Muscle layer of colon (tissue), 2 donors: ENCODE data around the gene TRIM66.

Experiments used
- H3K27ac ChIP-seq: one replicate; pipeline ENCODE4 v1.7.0; 2013; ENCODE audit warnings: low read depth, mild to moderate bottlenecking, low read length, moderate library complexity
- H3K27me3 ChIP-seq, 2 donors: one replicate each; pipeline ENCODE4 v1.7.0; 2013; ENCODE audit warnings: low read length in 2 of 2, mild to moderate bottlenecking in 2 of 2; ENCODE audit not compliant: insufficient read depth in 2 of 2, control insufficient read depth in 1 of 2
- H3K36me3 ChIP-seq: one replicate; pipeline ENCODE4 v1.7.0; 2013; ENCODE audit warnings: mild to moderate bottlenecking, low read length; ENCODE audit not compliant: insufficient read depth
- H3K4me1 ChIP-seq: one replicate; pipeline ENCODE4 v1.7.0; 2013; ENCODE audit warnings: mild to moderate bottlenecking, low read length; ENCODE audit not compliant: insufficient read depth
- H3K4me3 ChIP-seq, 2 donors: one replicate each; pipeline ENCODE4 v1.7.0; 2013; ENCODE audit warnings: low read length in 2 of 2, low read depth in 1 of 2, mild to moderate bottlenecking in 1 of 2, moderate library complexity in 1 of 2
- H3K9ac ChIP-seq: one replicate; pipeline ENCODE4 v1.7.0; 2013; ENCODE audit warnings: low read length
- H3K9me3 ChIP-seq: one replicate; pipeline ENCODE4 v1.7.0; 2013; ENCODE audit warnings: mild to moderate bottlenecking, low read length
- donor health status: abdominal sarcoma.
- donor health status: Adenocarcinoma of cecum.

TRIM66 gene

GRCh38 chr11:8712506-8712905 lies 30.0 kb upstream of the TRIM66 start:
- no peaks in the 10 kb centered on the region for H3K9me3 ChIP-seq
- peaks cover 67% of the 10 kb centered on the region for H3K36me3 ChIP-seq
- H3K27ac ChIP-seq, result peak overlapping the region; percentile 71
- peaks cover 71% of the 10 kb centered on the region for H3K4me1 ChIP-seq
- no peak overlapping the region for H3K4me3 ChIP-seq
- no peaks in the 10 kb centered on the region for H3K27me3 ChIP-seq
- no peak overlapping the region for H3K9ac ChIP-seq

- H3K4me1 ChIP-seq, result peaks cover 71% of the 10 kb centered on the region
- peak overlapping the region; percentile 71 for H3K27ac ChIP-seq
- peaks cover 66% of the 10 kb centered on the region for H3K36me3 ChIP-seq
Observed at GRCh38 chr11:8711895-8712442, 29.5 kb upstream of the TRIM66 start.

GRCh38 chr11:8709777-8710176 lies 27.3 kb upstream of the TRIM66 start:
- Histone ChIP-seq H3K27me3 (no peaks in the 10 kb centered on the region), H3K4me1 (peaks cover 64% of the 10 kb centered on the region), H3K9me3 (no peaks in the 10 kb centered on the region), H3K36me3 (peaks cover 67% of the 10 kb centered on the region), H3K4me3 (no peak overlapping the region), H3K9ac (peak overlapping the region; percentile 6), H3K27ac (peak overlapping the region; percentile 99)

More at GRCh38 chr11:8711895-8712442, 29.5 kb upstream of the TRIM66 start:
- no peak overlapping the region for H3K4me3 ChIP-seq
- no peak overlapping the region for H3K9ac ChIP-seq
- no peaks in the 10 kb centered on the region for H3K9me3 ChIP-seq
- no peaks in the 10 kb centered on the region for H3K27me3 ChIP-seq

GRCh38 chr11:8709002-8709672 lies 26.7 kb upstream of the TRIM66 start:
- no peak overlapping the region for H3K4me3 ChIP-seq
- H3K4me1 ChIP-seq, result peaks cover 58% of the 10 kb centered on the region
- H3K36me3 ChIP-seq, result peaks cover 66% of the 10 kb centered on the region
- H3K9me3 ChIP-seq, result no peaks in the 10 kb centered on the region
- H3K9ac ChIP-seq, result peak overlapping the region; percentile 68
- H3K27ac ChIP-seq, result peak overlapping the region; percentile 99
- no peaks in the 10 kb centered on the region for H3K27me3 ChIP-seq

- H3K27me3 ChIP-seq, result no peaks in the 10 kb centered on the region
- peak overlapping the region in 1 of 2 donors; percentile 44 for H3K4me3 ChIP-seq
- peaks cover 69% of the 10 kb centered on the region for H3K36me3 ChIP-seq
- H3K9ac ChIP-seq, result peak overlapping the region; percentile 68
- peak overlapping the region; percentile 99 for H3K27ac ChIP-seq
- H3K4me1 ChIP-seq, result peaks cover 56% of the 10 kb centered on the region
- H3K9me3 ChIP-seq, result no peaks in the 10 kb centered on the region
Observed at GRCh38 chr11:8707541-8708191, 25.2 kb upstream of the TRIM66 start.

- Histone ChIP-seq H3K9me3 (no peaks in the 10 kb centered on the region), H3K4me1 (peaks cover 51% of the 10 kb centered on the region), H3K27ac (peak overlapping the region; percentile 99), H3K4me3 (no peak overlapping the region), H3K9ac (peak overlapping the region; percentile 68), H3K27me3 (no peaks in the 10 kb centered on the region), H3K36me3 (peaks cover 71% of the 10 kb centered on the region)
Observed at GRCh38 chr11:8706673-8707432, 24.4 kb upstream of the TRIM66 start.

- H3K9me3 ChIP-seq, result no peaks in the 10 kb centered on the region
- H3K27me3 ChIP-seq, result no peaks in the 10 kb centered on the region
- peaks cover 53% of the 10 kb centered on the region for H3K4me1 ChIP-seq
- no peak overlapping the region for H3K9ac ChIP-seq
- no peak overlapping the region for H3K4me3 ChIP-seq
- H3K27ac ChIP-seq, result peak overlapping the region; percentile 20
- H3K36me3 ChIP-seq, result peaks cover 64% of the 10 kb centered on the region
Observed at GRCh38 chr11:8705146-8705545, 22.7 kb upstream of the TRIM66 start.

GRCh38 chr11:8704136-8704535 lies 21.7 kb upstream of the TRIM66 start:
- H3K9ac ChIP-seq, result no peak overlapping the region
- H3K4me3 ChIP-seq, result no peak overlapping the region
- H3K27me3 ChIP-seq, result no peaks in the 10 kb centered on the region
- H3K4me1 ChIP-seq, result peaks cover 52% of the 10 kb centered on the region
- H3K36me3 ChIP-seq, result peaks cover 73% of the 10 kb centered on the region
- no peak overlapping the region for H3K27ac ChIP-seq
- no peaks in the 10 kb centered on the region for H3K9me3 ChIP-seq

GRCh38 chr11:8702598-8702915 lies 20.1 kb upstream of the TRIM66 start:
- H3K4me3 ChIP-seq, result no peak overlapping the region
- no peaks in the 10 kb centered on the region for H3K9me3 ChIP-seq
- H3K27ac ChIP-seq, result peak overlapping the region; percentile 14
- H3K36me3 ChIP-seq, result peaks cover 88% of the 10 kb centered on the region
- H3K4me1 ChIP-seq, result peaks cover 36% of the 10 kb centered on the region
- H3K9ac ChIP-seq, result no peak overlapping the region
- no peaks in the 10 kb centered on the region for H3K27me3 ChIP-seq

GRCh38 chr11:8701891-8702597 lies 19.6 kb upstream of the TRIM66 start:
- Histone ChIP-seq H3K27ac (peak overlapping the region; percentile 14), H3K36me3 (peaks cover 90% of the 10 kb centered on the region), H3K9ac (no peak overlapping the region), H3K27me3 (no peaks in the 10 kb centered on the region), H3K4me3 (no peak overlapping the region), H3K9me3 (no peaks in the 10 kb centered on the region), H3K4me1 (peaks cover 31% of the 10 kb centered on the region)

- no peaks in the 10 kb centered on the region for H3K9me3 ChIP-seq
- H3K9ac ChIP-seq, result no peak overlapping the region
- H3K36me3 ChIP-seq, result peaks cover 90% of the 10 kb centered on the region
- H3K27me3 ChIP-seq, result no peaks in the 10 kb centered on the region
- H3K27ac ChIP-seq, result peak overlapping the region; percentile 21
- H3K4me1 ChIP-seq, result peaks cover 16% of the 10 kb centered on the region
- H3K4me3 ChIP-seq, result no peak overlapping the region
Observed at GRCh38 chr11:8699903-8700302, 17.4 kb upstream of the TRIM66 start.
